H9 (cell line): ENCODE data around the gene PAIP2. TPM values are rescaled to one million over a fixed set of nuclear protein-coding genes. Genes with fewer than 3 reads are reported as not detected.
A peak's percentile ranks its signal among the peaks of the same experiment; 100 is the strongest.

ENCODE experiments used
- DNase-seq: peaks from one replicate; pipeline ENCODE4 v3.0.0-alpha.2; 2017
- H2AFZ ChIP-seq: one replicate; pipeline ENCODE4 v1.6.1; 2013; ENCODE audit warnings: mild to moderate bottlenecking, low read length, control low read depth, moderate library complexity
- H2AK5ac ChIP-seq: 2 replicates; pipeline ENCODE4 v1.6.1; 2013; ENCODE audit warnings: low read length, control low read depth, mixed read lengths; ENCODE audit not compliant: insufficient read length
- H2BK120ac ChIP-seq: one replicate; pipeline ENCODE4 v1.6.1; 2013; ENCODE audit warnings: low read depth, mild to moderate bottlenecking, low read length, control low read depth, inconsistent platforms; ENCODE audit not compliant: poor library complexity, severe bottlenecking
- H2BK12ac ChIP-seq: 2 replicates; pipeline ENCODE4 v1.6.1; 2013; ENCODE audit warnings: low read length, control low read depth, mixed read lengths, low read depth; ENCODE audit not compliant: insufficient read length
- H2BK15ac ChIP-seq: 2 replicates; pipeline ENCODE4 v1.6.1; 2013; ENCODE audit warnings: low read depth, low read length, control low read depth
- H2BK20ac ChIP-seq: one replicate; pipeline ENCODE4 v1.6.1; 2013; ENCODE audit warnings: low read depth, mild to moderate bottlenecking, low read length, control low read depth, inconsistent platforms; ENCODE audit not compliant: poor library complexity, severe bottlenecking
- H2BK5ac ChIP-seq: 2 replicates; pipeline ENCODE4 v1.6.1; 2013; ENCODE audit warnings: low read length, control low read depth, mixed read lengths; ENCODE audit not compliant: insufficient read length
- H3K14ac ChIP-seq: 2 replicates; pipeline ENCODE4 v1.6.1; 2013; ENCODE audit warnings: low read length, control low read depth; ENCODE audit not compliant: insufficient read depth
- H3K18ac ChIP-seq: 2 replicates; pipeline ENCODE4 v1.6.1; 2013; ENCODE audit warnings: low read depth, mild to moderate bottlenecking, mixed read lengths, low read length, control low read depth; ENCODE audit not compliant: insufficient read length
- H3K23ac ChIP-seq: 2 replicates; pipeline ENCODE4 v1.6.1; 2013; ENCODE audit warnings: low read length, control low read depth, mixed read lengths, low read depth; ENCODE audit not compliant: insufficient read length
- H3K23me2 ChIP-seq: 2 replicates; pipeline ENCODE4 v1.6.1; 2013; ENCODE audit warnings: low read depth, mild to moderate bottlenecking, mixed read lengths, low read length, control low read depth; ENCODE audit not compliant: insufficient read length, poor library complexity, severe bottlenecking
- H3K27ac ChIP-seq: 2 replicates; pipeline ENCODE4 v1.5.1; 2013; ENCODE audit warnings: low read length, control low read depth, mixed read lengths, low read depth; ENCODE audit not compliant: insufficient read length
- H3K27me3 ChIP-seq: 2 replicates; pipeline ENCODE4 v1.6.1; 2013; ENCODE audit warnings: low read length, control low read depth, inconsistent platforms; ENCODE audit not compliant: insufficient read depth
- H3K4ac ChIP-seq: 2 replicates; pipeline ENCODE4 v1.6.1; 2013; ENCODE audit warnings: low read depth, mild to moderate bottlenecking, control low read depth, inconsistent platforms, low read length, moderate library complexity
- H3K4me1 ChIP-seq: 2 replicates; pipeline ENCODE4 v1.6.1; 2013; ENCODE audit warnings: low read length, control low read depth, inconsistent platforms; ENCODE audit not compliant: insufficient read depth
- H3K4me2 ChIP-seq: 2 replicates; pipeline ENCODE4 v1.6.1; 2013; ENCODE audit warnings: low read length, control low read depth, mixed read lengths; ENCODE audit not compliant: insufficient read length, insufficient read depth
- H3K56ac ChIP-seq: 2 replicates; pipeline ENCODE4 v1.6.1; 2013; ENCODE audit warnings: low read depth, mild to moderate bottlenecking, mixed read lengths, low read length, control low read depth; ENCODE audit not compliant: insufficient read length
- H3K79me1 ChIP-seq: 2 replicates; pipeline ENCODE4 v1.6.1; 2013; ENCODE audit warnings: low read depth, mild to moderate bottlenecking, moderate library complexity, low read length, control low read depth, inconsistent platforms; ENCODE audit not compliant: insufficient read depth, poor library complexity, severe bottlenecking
- H3K79me2 ChIP-seq: 2 replicates; pipeline ENCODE4 v1.6.1; 2013; ENCODE audit warnings: low read length, control low read depth, inconsistent platforms; ENCODE audit not compliant: insufficient read depth
- H3K9ac ChIP-seq: 2 replicates; pipeline ENCODE4 v1.6.1; 2013; ENCODE audit warnings: low read length, control low read depth, mixed read lengths; ENCODE audit not compliant: insufficient read length; ENCODE audit errors: extremely low read depth
- H3K9me3 ChIP-seq: one replicate; pipeline ENCODE4 v1.6.1; 2013; ENCODE audit warnings: low read depth, low read length, inconsistent platforms; ENCODE audit not compliant: control insufficient read depth
- H3T11ph ChIP-seq: one replicate; pipeline ENCODE4 v1.6.1; 2013; ENCODE audit warnings: mild to moderate bottlenecking, low read length, control low read depth, inconsistent platforms
- H4K20me1 ChIP-seq: one replicate; pipeline ENCODE4 v1.6.1; 2013; ENCODE audit not compliant: control insufficient read depth, insufficient read length, insufficient read depth
- H4K5ac ChIP-seq: 2 replicates; pipeline ENCODE4 v1.6.1; 2013; ENCODE audit warnings: low read depth, mild to moderate bottlenecking, mixed read lengths, low read length, control low read depth; ENCODE audit not compliant: insufficient read length
- H4K8ac ChIP-seq: replicated peaks from 2 replicates; pipeline ENCODE4 v1.6.1; 2013; ENCODE audit warnings: low read length, control low read depth, mixed read lengths, low read depth; ENCODE audit not compliant: insufficient read length
- H4K91ac ChIP-seq: 2 replicates; pipeline ENCODE4 v1.6.1; 2013; ENCODE audit warnings: low read depth, mild to moderate bottlenecking, moderate library complexity, mixed read lengths, low read length, control low read depth; ENCODE audit not compliant: insufficient read length
- H3K27ac Mint-ChIP-seq, 3 experiments: 2 replicates in 2 of 3; 3 replicates in 1 of 3; pipeline ENCODE4 v1.8.0; 2020 to 2021; ENCODE audit warnings: mixed read lengths in 3 of 3, mild to moderate bottlenecking in 1 of 3, moderate library complexity in 1 of 3
- H3K27me3 Mint-ChIP-seq: 2 replicates; pipeline ENCODE4 v1.8.0; 2021; ENCODE audit warnings: low read depth, mild to moderate bottlenecking, moderate library complexity, mixed read lengths
- H3K36me3 Mint-ChIP-seq, 3 experiments: 2 replicates in 2 of 3; 3 replicates in 1 of 3; pipeline ENCODE4 v1.8.0; 2020 to 2021; ENCODE audit warnings: low read depth in 3 of 3, mixed read lengths in 3 of 3; ENCODE audit not compliant: insufficient read depth in 1 of 3
- H3K4me1 Mint-ChIP-seq, 2 experiments: 2 replicates each; pipeline ENCODE4 v1.8.0; 2020; ENCODE audit warnings: mixed read lengths in 2 of 2
- H3K4me3 Mint-ChIP-seq, 2 experiments: 2 replicates in 1 of 2; 3 replicates in 1 of 2; pipeline ENCODE4 v1.8.0; 2020 to 2021; ENCODE audit warnings: mild to moderate bottlenecking in 2 of 2, mixed read lengths in 2 of 2, moderate library complexity in 1 of 2
- H3K9me3 Mint-ChIP-seq, 2 experiments: 2 replicates in 1 of 2; 3 replicates in 1 of 2; pipeline ENCODE4 v1.8.0; 2020; ENCODE audit warnings: mild to moderate bottlenecking in 2 of 2, mixed read lengths in 2 of 2, moderate library complexity in 1 of 2
- WGBS: extraction: QIAGEN DNeasy Blood & Tissue Kit; methylation state at CpG from one replicate; pipeline ENCODE4 v1.1.7; 2013; ENCODE audit warnings: missing lambda C conversion rate, low lambda C conversion rate, mixed read lengths; ENCODE audit not compliant: insufficient read length; ENCODE audit errors: extremely low coverage; 5-methylcytosine and 5-hydroxymethylcytosine counted together
- total RNA-seq: library from RNA; stranded (reverse); gene quantifications from 2 replicates; pipeline ENCODE4 v1.2.1, GENCODE V29; 2021
- TF ChIP-seq, protein P1 (sequence below): fragments of 200-600 bp; sonication (generic); conservative IDR thresholded peaks from 3 replicates; pipeline ENCODE4 v1.8.0; 2021; ENCODE audit warnings: antibody characterized with exemption, mild to moderate bottlenecking

PAIP2 gene
- total RNA-seq, 1 experiment from 2014 or later, result 121 TPM

DNA sequence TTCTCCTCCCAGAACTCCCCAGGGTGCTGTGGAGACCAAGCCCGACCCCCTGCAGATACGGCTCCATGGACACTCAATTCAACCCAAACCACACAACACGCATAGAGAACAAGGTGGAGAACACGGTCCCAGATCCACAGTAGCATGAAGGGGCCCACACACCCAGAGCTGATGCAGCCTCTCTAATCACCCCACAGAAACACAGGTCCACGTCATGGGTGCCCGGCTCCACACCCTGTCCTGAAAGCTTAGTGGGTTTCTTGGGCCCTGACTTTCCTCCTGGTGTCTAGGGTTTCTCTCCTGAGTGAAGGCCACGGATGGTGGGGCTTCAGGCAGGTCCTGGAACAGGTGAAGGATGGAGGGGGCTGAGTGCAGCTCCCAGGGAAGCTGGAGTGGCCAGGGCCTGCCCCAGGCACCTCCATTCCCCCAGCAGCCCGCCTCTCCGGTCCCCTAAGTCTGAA is 43.0 kb downstream of the PAIP2 start:
- Histone ChIP-seq H4K91ac (no peak overlapping the region), H2BK5ac (no peak overlapping the region), H3K27me3 (no peaks in the 10 kb centered on the region), H4K8ac (no peak overlapping the region), H3T11ph (no peak overlapping the region), H3K18ac (no peak overlapping the region), H2BK15ac (no peak overlapping the region), H3K56ac (no peak overlapping the region), H3K23me2 (no peaks in the 10 kb centered on the region), H3K9ac (no peak overlapping the region), H3K4ac (no peak overlapping the region), H2AK5ac (no peak overlapping the region), H2BK120ac (no peak overlapping the region), H2AFZ (no peak overlapping the region), H3K79me2 (no peaks in the 10 kb centered on the region), H4K20me1 (no peaks in the 10 kb centered on the region), H2BK12ac (no peak overlapping the region), H3K79me1 (no peaks in the 10 kb centered on the region), H3K27ac (no peak overlapping the region), H2BK20ac (no peak overlapping the region), H3K4me2 (no peak overlapping the region), H3K23ac (no peak overlapping the region), H3K14ac (no peak overlapping the region), H3K4me1 (peaks cover 3% of the 10 kb centered on the region; the same call in 1 of the 2 replicates), H4K5ac (no peak overlapping the region), H3K9me3 (no peaks in the 10 kb centered on the region)
- WGBS, result no CpG with 5 or more reads among the region's 9 CpGs
- no peak overlapping the region for H3K4me3 Mint-ChIP-seq
- peak overlapping the region in 1 of 3 experiments; percentile 7; a peak in 1 of 7 replicates for H3K27ac Mint-ChIP-seq
- H3K27me3 Mint-ChIP-seq, result no peaks in the 10 kb centered on the region; the same call in 1 of the 2 replicates
- DNase-seq, result no peak
- TF ChIP-seq, protein P1, sequence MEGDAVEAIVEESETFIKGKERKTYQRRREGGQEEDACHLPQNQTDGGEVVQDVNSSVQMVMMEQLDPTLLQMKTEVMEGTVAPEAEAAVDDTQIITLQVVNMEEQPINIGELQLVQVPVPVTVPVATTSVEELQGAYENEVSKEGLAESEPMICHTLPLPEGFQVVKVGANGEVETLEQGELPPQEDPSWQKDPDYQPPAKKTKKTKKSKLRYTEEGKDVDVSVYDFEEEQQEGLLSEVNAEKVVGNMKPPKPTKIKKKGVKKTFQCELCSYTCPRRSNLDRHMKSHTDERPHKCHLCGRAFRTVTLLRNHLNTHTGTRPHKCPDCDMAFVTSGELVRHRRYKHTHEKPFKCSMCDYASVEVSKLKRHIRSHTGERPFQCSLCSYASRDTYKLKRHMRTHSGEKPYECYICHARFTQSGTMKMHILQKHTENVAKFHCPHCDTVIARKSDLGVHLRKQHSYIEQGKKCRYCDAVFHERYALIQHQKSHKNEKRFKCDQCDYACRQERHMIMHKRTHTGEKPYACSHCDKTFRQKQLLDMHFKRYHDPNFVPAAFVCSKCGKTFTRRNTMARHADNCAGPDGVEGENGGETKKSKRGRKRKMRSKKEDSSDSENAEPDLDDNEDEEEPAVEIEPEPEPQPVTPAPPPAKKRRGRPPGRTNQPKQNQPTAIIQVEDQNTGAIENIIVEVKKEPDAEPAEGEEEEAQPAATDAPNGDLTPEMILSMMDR, result no peak
- no peaks in the 10 kb centered on the region for H3K9me3 Mint-ChIP-seq
- no peaks in the 10 kb centered on the region for H3K36me3 Mint-ChIP-seq
- H3K4me1 Mint-ChIP-seq, result peaks cover 21 to 43% of the 10 kb centered on the region in 2 experiments
